Trophoblast cell (in vitro differentiated cells and primary cell): ENCODE data around the gene CLPTM1L.
"Not testable (repeated sequence)": the region's sequence is repeated elsewhere in the genome, so short reads cannot be mapped to it uniquely, and the experiment has no call there.

ENCODE experiments used
- DNase-seq, 2 donors: peaks; one replicate each; pipeline ENCODE4 v3.0.0-alpha.2; 2016
- H2AFZ ChIP-seq: 2 replicates; pipeline ENCODE4 v1.6.1; 2013; ENCODE audit warnings: low read length, moderate library complexity, mild to moderate bottlenecking; ENCODE audit not compliant: insufficient read depth, poor library complexity
- H2AK5ac ChIP-seq: 2 replicates; pipeline ENCODE4 v1.6.1; 2013; ENCODE audit warnings: mild to moderate bottlenecking, low read length
- H2BK120ac ChIP-seq: 2 replicates; pipeline ENCODE4 v1.6.1; 2013; ENCODE audit warnings: low read length, mild to moderate bottlenecking, moderate library complexity; ENCODE audit not compliant: insufficient read depth, poor library complexity
- H2BK12ac ChIP-seq: 2 replicates; pipeline ENCODE4 v1.6.1; 2013; ENCODE audit warnings: mild to moderate bottlenecking, low read length, moderate library complexity
- H2BK5ac ChIP-seq: 2 replicates; pipeline ENCODE4 v1.6.1; 2013; ENCODE audit warnings: low read length, low read depth, moderate library complexity, mild to moderate bottlenecking; ENCODE audit not compliant: poor library complexity
- H3K14ac ChIP-seq: 2 replicates; pipeline ENCODE4 v1.6.1; 2013; ENCODE audit warnings: mild to moderate bottlenecking, low read length
- H3K18ac ChIP-seq: 2 replicates; pipeline ENCODE4 v1.6.1; 2013; ENCODE audit warnings: mild to moderate bottlenecking, low read length
- H3K23ac ChIP-seq: 2 replicates; pipeline ENCODE4 v1.6.1; 2013; ENCODE audit warnings: low read length
- H3K27ac ChIP-seq: 2 replicates; pipeline ENCODE4 v1.5.1; 2013; ENCODE audit warnings: low read depth, mild to moderate bottlenecking, inconsistent platforms, low read length, moderate library complexity
- H3K27me3 ChIP-seq: 2 replicates; pipeline ENCODE4 v1.6.1; 2013; ENCODE audit warnings: inconsistent platforms, mild to moderate bottlenecking, low read length, moderate library complexity; ENCODE audit not compliant: insufficient read depth
- H3K36me3 ChIP-seq, 2 experiments: 1 replicate in 1 of 2; 2 replicates in 1 of 2; pipeline ENCODE4 v1.6.1; 2013; ENCODE audit warnings: low read length in 2 of 2, mild to moderate bottlenecking in 2 of 2, moderate library complexity in 1 of 2; ENCODE audit not compliant: insufficient read depth in 2 of 2, control insufficient read depth in 1 of 2
- H3K4ac ChIP-seq: 2 replicates; pipeline ENCODE4 v1.6.1; 2013; ENCODE audit warnings: low read depth, mild to moderate bottlenecking, low read length, moderate library complexity
- H3K4me1 ChIP-seq, 2 experiments: 1 replicate in 1 of 2; 2 replicates in 1 of 2; pipeline ENCODE4 v1.6.1; 2013; ENCODE audit warnings: low read length in 2 of 2, mild to moderate bottlenecking in 2 of 2, moderate library complexity in 1 of 2; ENCODE audit not compliant: insufficient read depth in 2 of 2, control insufficient read depth in 1 of 2
- H3K4me2 ChIP-seq: 2 replicates; pipeline ENCODE4 v1.6.1; 2013; ENCODE audit warnings: inconsistent platforms, mild to moderate bottlenecking, low read length, moderate library complexity
- H3K4me3 ChIP-seq: 2 replicates; pipeline ENCODE4 v1.5.1; 2013; ENCODE audit warnings: mild to moderate bottlenecking, low read depth, low read length, inconsistent platforms
- H3K79me1 ChIP-seq: one replicate; pipeline ENCODE4 v1.6.1; 2013; ENCODE audit warnings: low read length
- H3K79me2 ChIP-seq: 2 replicates; pipeline ENCODE4 v1.6.1; 2013; ENCODE audit warnings: low read length, mild to moderate bottlenecking; ENCODE audit not compliant: control insufficient read depth, insufficient read depth, poor library complexity
- H3K9ac ChIP-seq: 2 replicates; pipeline ENCODE4 v1.6.1; 2013; ENCODE audit warnings: mild to moderate bottlenecking, low read length
- H3K9me3 ChIP-seq: 2 replicates; pipeline ENCODE4 v1.6.1; 2013; ENCODE audit warnings: low read depth, mild to moderate bottlenecking, control low read depth, inconsistent platforms, low read length; ENCODE audit not compliant: insufficient read depth
- H4K12ac ChIP-seq: 2 replicates; pipeline ENCODE4 v1.6.1; 2013; ENCODE audit warnings: low read depth, mild to moderate bottlenecking, low read length, moderate library complexity
- H4K8ac ChIP-seq: 2 replicates; pipeline ENCODE4 v1.6.1; 2013; ENCODE audit warnings: low read depth, mild to moderate bottlenecking, low read length, moderate library complexity
- H4K91ac ChIP-seq: one replicate; pipeline ENCODE4 v1.6.1; 2013; ENCODE audit warnings: low read depth, mild to moderate bottlenecking, low read length, moderate library complexity
- WGBS: extraction: QIAGEN DNeasy Blood & Tissue Kit; methylation state at CpG from one replicate; pipeline ENCODE4 v1.1.7; 2013; ENCODE audit warnings: missing lambda C conversion rate; ENCODE audit not compliant: insufficient read length, insufficient coverage; ENCODE audit errors: extremely low coverage; 5-methylcytosine and 5-hydroxymethylcytosine counted together

Gene CLPTM1L

GRCh38 chr5:1334831-1335539 is 9.9 kb downstream of the CLPTM1L start:
- peaks cover 15% of the 10 kb centered on the region for H3K9me3 ChIP-seq
- no peaks in the 10 kb centered on the region for H3K79me1 ChIP-seq
- no peak overlapping the region for H4K8ac ChIP-seq
- H3K9ac ChIP-seq, result no peak overlapping the region
- no CpG with 5 or more reads among the region's 32 CpGs for whole genome bisulfite sequencing
- no peak overlapping the region for H4K12ac ChIP-seq
- no peak overlapping the region for H3K27ac ChIP-seq
- H3K4me3 ChIP-seq, result no peak overlapping the region
- no peak overlapping the region for H3K14ac ChIP-seq
- H2AK5ac ChIP-seq, result no peak overlapping the region
- no peak overlapping the region for H3K4ac ChIP-seq
- H4K91ac ChIP-seq, result no peak overlapping the region
- H3K4me1 ChIP-seq, result no peaks in the 10 kb centered on the region
- H2BK5ac ChIP-seq, result no peak overlapping the region
- H3K27me3 ChIP-seq, result no peaks in the 10 kb centered on the region
- H3K23ac ChIP-seq, result no peak overlapping the region
- no peak overlapping the region for H2BK120ac ChIP-seq
- no peak overlapping the region for H3K4me2 ChIP-seq
- H3K18ac ChIP-seq, result no peak overlapping the region
- H3K36me3 ChIP-seq, result peaks cover 79 to 84% of the 10 kb centered on the region in 2 experiments
- H2AFZ ChIP-seq, result no peak overlapping the region
- DNase-seq, result no peak
- H3K79me2 ChIP-seq, result no peaks in the 10 kb centered on the region
- H2BK12ac ChIP-seq, result no peak overlapping the region

- no peak overlapping the region for H3K27ac ChIP-seq
- no CpG with 5 or more reads among the region's 14 CpGs for WGBS
- no peaks in the 10 kb centered on the region for H3K79me1 ChIP-seq
- peaks cover 20% of the 10 kb centered on the region for H3K9me3 ChIP-seq
- H4K91ac ChIP-seq, result no peak overlapping the region
- H2BK12ac ChIP-seq, result no peak overlapping the region
- no peak overlapping the region for H2BK120ac ChIP-seq
- no peak overlapping the region for H3K14ac ChIP-seq
- no peak overlapping the region for H4K12ac ChIP-seq
- no peak overlapping the region for H2AK5ac ChIP-seq
- H3K23ac ChIP-seq, result no peak overlapping the region
- no peak overlapping the region for H3K4me2 ChIP-seq
- H3K79me2 ChIP-seq, result no peaks in the 10 kb centered on the region
- H3K4ac ChIP-seq, result no peak overlapping the region
- no peaks in the 10 kb centered on the region for H3K4me1 ChIP-seq
- no peak overlapping the region for H3K4me3 ChIP-seq
- no peak overlapping the region for H3K9ac ChIP-seq
- peaks cover 78 to 86% of the 10 kb centered on the region in 2 experiments for H3K36me3 ChIP-seq
- no peak for DNase-seq
- H3K27me3 ChIP-seq, result no peaks in the 10 kb centered on the region
- no peak overlapping the region for H2AFZ ChIP-seq
- H4K8ac ChIP-seq, result no peak overlapping the region
- H3K18ac ChIP-seq, result no peak overlapping the region
- no peak overlapping the region for H2BK5ac ChIP-seq
Measured at GRCh38 chr5:1333986-1334385, 10.9 kb downstream of the CLPTM1L start.

- not testable (repeated sequence) for H3K18ac ChIP-seq, H3K9ac ChIP-seq, H4K91ac ChIP-seq, H2AFZ ChIP-seq, H4K12ac ChIP-seq, H3K79me2 ChIP-seq, H2BK120ac ChIP-seq, H3K4me2 ChIP-seq, DNase-seq, H3K4ac ChIP-seq, H2AK5ac ChIP-seq, H3K27me3 ChIP-seq, H3K4me3 ChIP-seq, H3K23ac ChIP-seq, H2BK12ac ChIP-seq, H3K79me1 ChIP-seq, H3K27ac ChIP-seq, H3K4me1 ChIP-seq, H3K14ac ChIP-seq, H4K8ac ChIP-seq, H2BK5ac ChIP-seq
- H3K36me3 ChIP-seq, result peaks cover 74 to 82% of the 10 kb centered on the region in 2 experiments
- WGBS, result no CpG with 5 or more reads among the region's 5 CpGs
- peaks cover 22% of the 10 kb centered on the region for H3K9me3 ChIP-seq
Measured at GRCh38 chr5:1333286-1333685, 11.6 kb downstream of the CLPTM1L start.

- Histone ChIP-seq H3K18ac (no peak overlapping the region), H2BK12ac (no peak overlapping the region), H2AK5ac (no peak overlapping the region), H3K4me1 (no peaks in the 10 kb centered on the region), H3K27ac (no peak overlapping the region), H3K23ac (no peak overlapping the region), H3K14ac (no peak overlapping the region), H3K4me3 (no peak overlapping the region), H3K9me3 (peaks cover 22% of the 10 kb centered on the region), H3K4me2 (no peak overlapping the region), H3K36me3 (peaks cover 66 to 74% of the 10 kb centered on the region in 2 experiments), H2AFZ (no peak overlapping the region), H3K79me1 (no peaks in the 10 kb centered on the region), H3K27me3 (no peaks in the 10 kb centered on the region), H3K4ac (no peak overlapping the region), H2BK5ac (no peak overlapping the region), H4K8ac (no peak overlapping the region), H2BK120ac (no peak overlapping the region), H3K79me2 (no peaks in the 10 kb centered on the region), H4K12ac (no peak overlapping the region), H4K91ac (no peak overlapping the region), H3K9ac (no peak overlapping the region)
- peak in 1 of 2 donors; percentile 12 for DNase-seq
- no CpG with 5 or more reads among the region's 11 CpGs for WGBS
Measured at GRCh38 chr5:1332461-1333001, 12.4 kb downstream of the CLPTM1L start.
